Thymus (tissue), 11 donors: Measurements from ENCODE around the gene SMARCD3. TPM values are rescaled to one million over a fixed set of nuclear protein-coding genes. Genes with fewer than 3 reads are reported as not detected.

Source experiments
- DNase-seq, 9 donors: peaks; one replicate each; pipeline ENCODE4 v3.0.0-alpha.2; 2013; ENCODE audit warnings: low spot score in 9 of 9, low read depth in 6 of 9, missing footprints in 1 of 9
- H3K27ac ChIP-seq, 2 donors: one replicate each; pipeline ENCODE4 v1.5.1; 2013; ENCODE audit warnings: control low read depth in 1 of 2, low read depth in 1 of 2, low read length in 1 of 2, mild to moderate bottlenecking in 1 of 2, moderate library complexity in 1 of 2
- H3K27me3 ChIP-seq, 2 donors: one replicate each; pipeline ENCODE4 v1.5.1; 2013; ENCODE audit warnings: low read length in 1 of 2; ENCODE audit not compliant: control insufficient read depth in 2 of 2, insufficient read depth in 1 of 2
- H3K36me3 ChIP-seq, 2 donors: one replicate each; pipeline ENCODE4 v1.5.1; 2013; ENCODE audit warnings: low read length in 1 of 2, mild to moderate bottlenecking in 1 of 2, moderate library complexity in 1 of 2; ENCODE audit not compliant: control insufficient read depth in 2 of 2, insufficient read depth in 2 of 2
- H3K4me1 ChIP-seq, 2 donors: one replicate each; pipeline ENCODE4 v1.5.1; 2013; ENCODE audit warnings: low read length in 2 of 2; ENCODE audit not compliant: control insufficient read depth in 2 of 2, insufficient read depth in 2 of 2
- H3K4me3 ChIP-seq, 2 donors: one replicate each; pipeline ENCODE4 v1.5.1; 2013; ENCODE audit warnings: low read length in 2 of 2, control low read depth in 1 of 2, mild to moderate bottlenecking in 1 of 2
- H3K9me3 ChIP-seq, 2 donors: one replicate each; pipeline ENCODE4 v1.5.1; 2013; ENCODE audit warnings: low read length in 1 of 2, mild to moderate bottlenecking in 1 of 2; ENCODE audit not compliant: control insufficient read depth in 2 of 2, insufficient read depth in 1 of 2
- WGBS: extraction: QIAGEN DNeasy Blood & Tissue Kit; methylation state at CpG from one replicate; pipeline ENCODE4 v1.1.7; 2013; 5-methylcytosine and 5-hydroxymethylcytosine counted together
- polyA plus RNA-seq: library from polyadenylated mRNA; stranded (reverse); fragments of 200-250 nt; gene quantifications from one replicate; pipeline ENCODE4 v1.2.3, GENCODE V29; 2013
- total RNA-seq: library from RNA; stranded (reverse); fragments of 120-200 nt; gene quantifications from one replicate; pipeline ENCODE4 v1.2.4, GENCODE V29; 2013
- donor health status: healthy.

Gene SMARCD3
- total and polyA plus RNA-seq, 2 donors = 4.1 to 9.6 TPM

DNA sequence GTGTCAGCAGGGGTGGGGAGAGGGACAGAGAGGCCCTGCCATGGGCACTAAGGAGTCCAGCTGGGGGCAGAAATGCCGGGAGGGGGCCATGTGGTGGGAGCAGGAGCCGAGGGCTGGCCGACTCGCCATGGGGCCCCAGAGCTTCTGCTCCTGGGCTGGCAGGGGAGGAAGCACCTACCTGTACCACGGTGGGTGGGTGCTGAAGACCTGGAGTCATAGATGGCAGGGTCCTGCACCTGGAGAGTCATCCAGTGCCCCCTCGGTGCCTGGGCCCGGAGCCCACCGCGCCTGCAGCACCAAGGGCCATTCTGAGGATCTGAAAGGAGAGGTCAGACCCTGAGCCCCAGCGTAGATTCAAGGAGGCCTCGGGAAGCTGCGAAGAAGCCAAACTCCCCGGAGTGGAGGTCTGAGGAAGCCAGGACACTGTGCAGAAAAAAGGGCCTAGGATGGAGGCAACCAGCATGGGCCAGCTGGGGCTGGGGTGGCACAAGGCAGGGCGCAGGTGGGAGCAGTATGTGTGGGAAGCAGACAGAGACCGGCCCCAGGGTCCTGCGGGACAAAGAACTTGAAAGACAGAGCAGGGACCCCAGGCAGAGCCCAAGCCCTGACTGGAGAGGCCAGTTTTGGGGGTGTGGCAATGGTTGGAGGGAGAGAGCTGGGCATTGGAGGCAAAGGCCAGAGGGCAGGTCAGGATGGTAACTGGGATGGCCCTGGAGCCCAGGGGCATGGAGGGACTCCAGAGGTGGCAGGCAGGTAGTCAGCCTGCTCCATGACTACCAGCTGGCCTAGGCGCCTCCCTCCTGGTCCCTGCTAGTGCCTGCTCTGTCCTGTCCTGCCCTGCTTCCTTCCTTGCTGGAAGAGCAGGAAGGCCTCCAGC is 26.7 kb upstream of the SMARCD3 start:
- peaks cover 7 to 22% of the 10 kb centered on the region in 2 donors for H3K4me1 ChIP-seq
- WGBS = 90% methylated on average over 17 of the region's 17 CpGs
- no peaks in the 10 kb centered on the region for H3K36me3 ChIP-seq
- H3K4me3 ChIP-seq = no peak overlapping the region
- no peak for DNase-seq
- peaks cover 0 to 54% of the 10 kb centered on the region in 2 donors for H3K27me3 ChIP-seq
- peaks cover 0 to 5% of the 10 kb centered on the region in 2 donors for H3K9me3 ChIP-seq
- no peak overlapping the region for H3K27ac ChIP-seq

DNA sequence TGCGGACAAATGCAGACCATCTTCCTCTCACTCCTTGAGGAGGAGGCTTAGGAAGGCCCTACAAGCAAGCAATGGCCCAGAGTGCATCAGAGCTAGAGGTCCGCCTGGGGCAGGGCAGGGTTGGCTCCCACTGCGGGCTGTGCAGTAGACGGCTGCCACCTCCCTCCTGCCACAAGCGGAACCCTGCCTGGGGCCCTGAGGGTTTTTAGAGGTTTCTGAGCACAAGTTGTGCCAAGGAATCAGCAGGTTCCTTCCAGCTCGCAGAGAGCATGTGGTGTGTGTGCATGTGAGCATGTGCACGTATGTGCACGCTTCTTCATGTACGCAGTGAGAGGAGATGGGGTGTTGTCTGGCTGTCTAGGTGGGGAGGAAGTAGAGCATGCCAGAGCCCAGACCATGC is 25.9 kb upstream of the SMARCD3 start:
- peaks cover 7 to 22% of the 10 kb centered on the region in 2 donors for H3K4me1 ChIP-seq
- no peaks in the 10 kb centered on the region for H3K36me3 ChIP-seq
- H3K27me3 ChIP-seq = peaks cover 0 to 51% of the 10 kb centered on the region in 2 donors
- peaks cover 0 to 5% of the 10 kb centered on the region in 2 donors for H3K9me3 ChIP-seq
- DNase-seq = no peak
- H3K4me3 ChIP-seq = no peak overlapping the region
- WGBS = 83% methylated on average over 9 of the region's 9 CpGs
- H3K27ac ChIP-seq = no peak overlapping the region

DNA sequence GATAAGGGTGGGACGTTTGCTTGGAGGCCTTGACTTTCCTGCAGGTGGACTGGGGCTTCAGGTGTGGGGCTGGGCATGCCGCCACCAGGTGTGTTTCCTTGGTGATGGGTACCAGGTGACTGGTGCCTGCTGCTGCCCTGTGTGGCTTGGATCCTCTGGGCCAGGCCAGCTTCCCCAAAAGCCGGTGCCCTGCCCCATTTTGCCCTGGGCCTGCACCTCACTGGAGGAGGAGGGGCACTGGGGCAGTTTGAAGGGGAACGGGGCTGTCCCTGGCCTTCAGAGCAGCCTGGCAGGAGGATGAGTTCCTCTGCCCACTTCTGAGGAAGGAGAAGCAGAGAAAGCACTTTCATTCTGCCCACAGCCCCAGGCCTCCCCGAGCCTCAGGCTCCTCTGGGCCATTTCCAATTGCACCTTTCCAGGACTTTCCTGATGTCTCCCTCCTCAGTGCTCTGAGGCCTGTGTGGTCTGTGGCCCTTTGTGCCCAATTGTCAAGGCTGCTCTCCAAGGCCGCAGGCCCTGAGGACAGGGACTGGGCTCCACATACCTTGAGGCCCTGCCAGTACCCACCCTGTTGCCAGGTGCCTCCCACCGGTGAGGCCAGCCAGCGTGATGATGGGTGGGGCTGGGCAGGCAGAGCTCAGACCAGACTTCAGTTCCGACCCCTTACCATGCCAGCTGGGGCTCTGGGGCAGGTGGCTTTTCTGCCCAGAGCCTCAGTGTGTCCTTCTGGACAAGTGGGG is 25.3 kb upstream of the SMARCD3 start:
- no peak overlapping the region for H3K27ac ChIP-seq
- peaks cover 7 to 22% of the 10 kb centered on the region in 2 donors for H3K4me1 ChIP-seq
- 81% methylated on average over 9 of the region's 9 CpGs for WGBS
- peaks cover 0 to 48% of the 10 kb centered on the region in 2 donors for H3K27me3 ChIP-seq
- no peak for DNase-seq
- no peaks in the 10 kb centered on the region for H3K36me3 ChIP-seq
- H3K4me3 ChIP-seq = no peak overlapping the region
- H3K9me3 ChIP-seq = peaks cover 0 to 5% of the 10 kb centered on the region in 2 donors

DNA sequence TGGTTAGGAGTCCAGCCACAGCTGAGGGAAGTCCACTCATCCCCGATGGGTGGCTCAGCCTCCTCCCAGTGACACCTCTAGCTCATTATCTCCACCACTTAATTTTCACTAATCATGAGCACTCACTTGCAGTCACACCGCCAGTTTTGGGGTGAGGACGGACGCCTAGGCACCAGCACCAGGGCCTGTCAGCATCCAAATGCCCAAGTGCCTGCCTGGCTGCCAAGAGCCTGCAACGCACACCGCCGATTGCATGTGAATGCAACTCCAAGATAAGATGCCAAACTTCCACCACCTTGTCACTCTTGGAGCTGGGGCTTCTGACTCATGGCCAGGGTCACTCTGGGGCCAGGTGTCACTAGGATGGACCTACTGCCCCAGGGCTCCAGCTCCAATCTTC is 24.4 kb upstream of the SMARCD3 start:
- peaks cover 0 to 44% of the 10 kb centered on the region in 2 donors for H3K27me3 ChIP-seq
- H3K9me3 ChIP-seq = peaks cover 0 to 5% of the 10 kb centered on the region in 2 donors
- H3K4me1 ChIP-seq = peaks cover 7 to 22% of the 10 kb centered on the region in 2 donors
- no peaks in the 10 kb centered on the region for H3K36me3 ChIP-seq
- H3K27ac ChIP-seq = no peak overlapping the region
- H3K4me3 ChIP-seq = no peak overlapping the region
- 97% methylated on average over 7 of the region's 7 CpGs for WGBS
- DNase-seq = no peak

DNA sequence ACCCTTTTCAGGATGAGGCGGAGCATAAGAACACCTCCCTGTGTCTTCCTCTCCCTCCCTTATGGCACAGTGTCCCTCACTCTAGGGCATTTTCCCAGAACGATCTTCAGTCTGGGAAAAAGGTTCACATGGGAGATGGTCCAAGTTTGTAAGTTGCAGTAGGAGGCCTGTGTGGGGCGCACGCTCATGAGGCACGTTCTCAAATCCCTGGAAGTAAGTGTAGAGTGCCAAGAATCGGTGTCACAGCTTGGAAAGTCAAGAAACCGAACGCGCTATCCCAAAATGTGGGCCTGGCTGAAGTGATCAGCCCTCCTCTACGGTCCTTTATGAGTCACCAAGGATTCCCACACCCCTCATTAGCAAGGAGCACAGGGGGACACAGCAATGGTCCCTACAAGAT is 23.9 kb upstream of the SMARCD3 start:
- 94% methylated on average over 10 of the region's 10 CpGs for WGBS
- no peak for DNase-seq
- H3K9me3 ChIP-seq = peaks cover 0 to 5% of the 10 kb centered on the region in 2 donors
- no peak overlapping the region for H3K4me3 ChIP-seq
- peak overlapping the region in 1 of 2 donors; percentile 21 for H3K27ac ChIP-seq
- no peaks in the 10 kb centered on the region for H3K36me3 ChIP-seq
- peaks cover 0 to 41% of the 10 kb centered on the region in 2 donors for H3K27me3 ChIP-seq
- H3K4me1 ChIP-seq = peaks cover 7 to 22% of the 10 kb centered on the region in 2 donors

DNA sequence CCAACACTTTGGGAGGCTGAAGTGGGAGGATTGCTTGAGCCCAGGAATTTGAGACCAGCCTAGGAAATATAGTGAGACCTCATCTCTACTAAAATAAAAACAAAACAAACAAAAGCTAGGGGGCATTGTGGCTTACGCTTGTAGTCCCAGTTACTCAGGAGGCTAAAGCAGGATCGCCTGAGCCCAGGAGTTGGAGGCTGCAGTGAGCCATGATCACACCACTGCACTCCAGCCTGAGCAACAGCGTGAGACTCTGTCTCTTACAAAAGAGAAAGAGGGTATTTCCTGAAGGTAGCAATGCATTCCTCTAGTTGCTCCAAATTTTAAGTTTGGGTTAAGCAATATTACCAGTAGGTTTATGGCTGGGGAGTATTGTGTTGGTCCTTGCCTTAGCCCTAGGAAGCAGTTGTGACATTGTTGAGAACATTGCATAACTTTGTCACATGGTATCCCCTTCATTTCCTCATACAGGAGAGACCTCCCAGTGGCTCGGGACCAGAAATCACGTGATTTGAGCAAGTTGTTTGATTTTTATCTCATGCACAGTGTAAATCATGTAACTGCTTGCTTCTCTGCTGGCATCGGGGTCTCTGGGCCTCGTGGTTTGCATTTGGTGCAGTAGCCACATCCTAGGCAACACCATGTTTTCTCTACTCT is 23.3 kb upstream of the SMARCD3 start:
- Histone ChIP-seq H3K4me1 (peaks cover 7 to 19% of the 10 kb centered on the region in 2 donors), H3K27ac (no peak overlapping the region), H3K36me3 (no peaks in the 10 kb centered on the region), H3K4me3 (no peak overlapping the region), H3K9me3 (peaks cover 0 to 2% of the 10 kb centered on the region in 2 donors), H3K27me3 (peaks cover 0 to 39% of the 10 kb centered on the region in 2 donors)
- peak in 3 of 9 donors; percentile 35 to 72 (median 37) for DNase-seq
- WGBS = 41% methylated on average over 7 of the region's 7 CpGs

DNA sequence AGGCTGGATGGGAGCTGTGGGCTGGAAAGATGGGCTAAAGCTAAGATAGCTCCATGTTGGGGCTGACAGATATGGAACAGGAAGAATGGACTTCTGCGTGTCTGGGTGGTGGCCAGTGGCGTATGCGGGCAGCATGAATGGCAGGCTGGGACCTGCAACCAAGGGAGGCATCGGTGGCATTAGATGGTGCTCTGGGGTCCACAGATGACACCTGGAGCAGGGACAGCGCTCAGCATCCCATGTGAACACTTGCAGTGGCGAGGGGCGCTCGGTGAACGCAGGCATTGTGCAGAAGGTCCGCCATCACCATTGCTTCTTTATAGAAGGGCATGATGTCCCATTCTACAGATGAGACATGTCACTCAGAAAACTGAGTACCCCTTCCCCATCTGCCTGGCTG is 21.0 kb upstream of the SMARCD3 start:
- DNase-seq = no peak
- no peaks in the 10 kb centered on the region for H3K9me3 ChIP-seq
- WGBS = 98% methylated on average over 10 of the region's 10 CpGs
- H3K36me3 ChIP-seq = no peaks in the 10 kb centered on the region
- H3K4me3 ChIP-seq = no peak overlapping the region
- peaks cover 0 to 25% of the 10 kb centered on the region in 2 donors for H3K27me3 ChIP-seq
- H3K27ac ChIP-seq = no peak overlapping the region
- peaks cover 7 to 12% of the 10 kb centered on the region in 2 donors for H3K4me1 ChIP-seq

DNA sequence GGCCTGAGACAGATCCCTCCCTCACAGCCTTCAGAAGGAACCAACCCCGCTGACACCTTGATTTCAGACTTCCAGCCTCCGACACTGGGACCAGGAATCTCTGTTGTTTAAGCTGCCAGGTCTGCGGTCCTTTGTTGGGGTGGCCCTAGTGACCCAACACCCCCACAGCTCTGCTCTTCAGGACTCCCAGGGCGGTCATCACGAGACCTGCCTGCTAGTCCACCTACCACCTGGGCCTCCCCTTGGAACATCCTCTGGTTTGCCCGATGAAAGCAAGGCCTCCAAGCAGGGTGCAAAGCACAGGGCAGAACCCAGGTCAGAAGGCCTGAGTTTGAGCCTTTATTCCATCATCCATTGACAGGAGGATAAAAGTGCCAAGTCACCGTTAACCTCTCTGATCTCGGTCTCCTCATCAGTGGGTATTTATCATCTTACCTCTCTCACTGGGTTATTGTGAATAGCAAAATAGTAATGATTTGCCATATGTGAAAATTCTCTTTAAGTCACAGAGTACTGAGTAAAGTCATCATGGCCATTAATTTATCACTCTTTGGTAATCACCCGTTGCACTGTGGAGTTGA is 16.9 kb upstream of the SMARCD3 start:
- Histone ChIP-seq H3K9me3 (no peaks in the 10 kb centered on the region), H3K36me3 (no peaks in the 10 kb centered on the region), H3K4me1 (no peaks in the 10 kb centered on the region), H3K4me3 (no peak overlapping the region), H3K27ac (no peak overlapping the region), H3K27me3 (peaks cover 0 to 43% of the 10 kb centered on the region in 2 donors)
- 98% methylated on average over 9 of the region's 9 CpGs for WGBS
- no peak for DNase-seq
